Coronary artery (tissue), 2 donors: Measurements from ENCODE around the gene CLTA.
"Not testable (repeated sequence)": the region's sequence is repeated elsewhere in the genome, so short reads cannot be mapped to it uniquely, and the experiment has no call there.

ENCODE experiments used
- DNase-seq: peaks from one replicate; pipeline ENCODE4 v3.0.0-alpha.2; 2017; ENCODE audit warnings: low spot score
- H3K27ac ChIP-seq, 2 donors: fragments of 200-600 bp; sonication (generic); one replicate each; pipeline ENCODE4 v1.5.1; 2016 to 2019
- H3K4me3 ChIP-seq: fragments of 200-600 bp; sonication (generic); 2 replicates; pipeline ENCODE4 v1.5.1; 2016; ENCODE audit warnings: mild to moderate bottlenecking, moderate library complexity
- TF ChIP-seq, protein P1 (sequence below): fragments of 200-600 bp; sonication (generic); IDR thresholded peaks from one replicate; pipeline ENCODE4 v1.5.1; 2019; ENCODE audit warnings: antibody characterized with exemption

The CLTA gene

GRCh38 chr9:36217256-36217968 lies 26.7 kb downstream of the CLTA start:
- Histone ChIP-seq H3K4me3 (no peak overlapping the region), H3K27ac (no peak overlapping the region)
- TF ChIP-seq, protein P1, sequence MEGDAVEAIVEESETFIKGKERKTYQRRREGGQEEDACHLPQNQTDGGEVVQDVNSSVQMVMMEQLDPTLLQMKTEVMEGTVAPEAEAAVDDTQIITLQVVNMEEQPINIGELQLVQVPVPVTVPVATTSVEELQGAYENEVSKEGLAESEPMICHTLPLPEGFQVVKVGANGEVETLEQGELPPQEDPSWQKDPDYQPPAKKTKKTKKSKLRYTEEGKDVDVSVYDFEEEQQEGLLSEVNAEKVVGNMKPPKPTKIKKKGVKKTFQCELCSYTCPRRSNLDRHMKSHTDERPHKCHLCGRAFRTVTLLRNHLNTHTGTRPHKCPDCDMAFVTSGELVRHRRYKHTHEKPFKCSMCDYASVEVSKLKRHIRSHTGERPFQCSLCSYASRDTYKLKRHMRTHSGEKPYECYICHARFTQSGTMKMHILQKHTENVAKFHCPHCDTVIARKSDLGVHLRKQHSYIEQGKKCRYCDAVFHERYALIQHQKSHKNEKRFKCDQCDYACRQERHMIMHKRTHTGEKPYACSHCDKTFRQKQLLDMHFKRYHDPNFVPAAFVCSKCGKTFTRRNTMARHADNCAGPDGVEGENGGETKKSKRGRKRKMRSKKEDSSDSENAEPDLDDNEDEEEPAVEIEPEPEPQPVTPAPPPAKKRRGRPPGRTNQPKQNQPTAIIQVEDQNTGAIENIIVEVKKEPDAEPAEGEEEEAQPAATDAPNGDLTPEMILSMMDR: no peak
- no peak for DNase-seq

DNA sequence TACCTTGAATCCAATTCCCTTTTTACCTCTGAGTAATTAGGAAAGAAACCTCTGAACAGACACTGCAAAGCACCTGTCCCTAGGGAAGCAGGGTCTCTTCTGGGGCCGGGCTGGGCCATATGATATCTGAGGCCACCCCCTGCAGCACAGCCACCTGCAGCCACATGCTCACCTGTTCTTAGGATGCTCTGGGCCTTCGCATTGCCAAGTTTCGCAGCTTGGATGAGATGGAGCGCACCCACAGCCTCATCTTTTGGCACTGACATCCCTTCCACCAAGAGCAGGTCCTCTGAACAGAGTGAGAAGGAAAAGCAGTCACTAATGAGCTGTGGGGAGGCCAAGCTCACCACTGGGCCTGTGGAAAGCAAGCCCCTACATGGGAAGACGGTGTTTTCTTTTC lies 27.3 kb downstream of the CLTA start:
- no peak overlapping the region for H3K4me3 ChIP-seq
- no peak overlapping the region for H3K27ac ChIP-seq
- TF ChIP-seq, protein P1: no peak
- no peak for DNase-seq

GRCh38 chr9:36218411-36218901 lies 27.7 kb downstream of the CLTA start:
- TF ChIP-seq, protein P1: no peak
- DNase-seq: no peak
- H3K4me3 ChIP-seq: no peak overlapping the region
- no peak overlapping the region for H3K27ac ChIP-seq

DNA sequence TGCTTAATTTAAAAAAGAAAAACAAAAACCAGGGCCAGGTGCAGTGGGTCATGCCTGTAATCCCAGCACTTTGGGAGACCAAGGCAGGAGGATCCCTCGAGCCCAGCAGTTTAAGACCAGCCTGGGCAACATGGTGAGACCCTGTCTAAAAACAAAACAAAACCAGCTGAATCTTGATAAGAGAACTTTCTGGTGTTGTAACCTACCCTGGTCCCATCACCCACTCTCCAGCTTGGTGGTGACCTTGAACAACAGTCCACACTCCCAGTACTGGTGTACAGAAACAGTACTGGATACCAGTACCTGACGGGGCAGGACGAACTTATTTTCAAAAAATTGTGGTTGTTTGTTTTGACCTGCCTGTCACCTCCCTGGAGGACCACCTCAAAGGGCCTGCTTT lies 30.9 kb downstream of the CLTA start:
- no peak for DNase-seq
- Histone ChIP-seq H3K27ac (no peak overlapping the region), H3K4me3 (no peak overlapping the region)
- TF ChIP-seq, protein P1: no peak

- Histone ChIP-seq H3K4me3 (no peak overlapping the region), H3K27ac (no peak overlapping the region)
- no peak for DNase-seq
- TF ChIP-seq, protein P1: no peak
Observed at GRCh38 chr9:36222449-36222848, 31.7 kb downstream of the CLTA start.

DNA sequence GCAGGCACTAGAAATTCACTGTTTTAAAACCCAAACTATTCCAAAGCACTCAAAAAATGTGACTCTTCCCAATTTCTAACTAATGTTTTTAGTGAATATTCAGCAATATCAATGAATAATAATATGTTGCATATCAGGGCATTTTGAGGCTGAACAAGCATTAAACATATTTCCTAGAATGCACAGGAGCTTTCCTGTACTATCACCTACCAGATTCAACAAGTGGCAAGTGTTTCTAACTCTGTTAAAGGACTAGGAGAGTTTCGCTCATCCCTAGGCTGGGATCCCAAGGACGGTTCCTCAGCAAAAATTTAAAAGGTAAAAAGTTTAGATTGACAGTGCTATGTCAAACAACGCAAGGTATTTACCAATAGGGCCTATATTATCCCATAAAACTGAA lies 46.5 kb downstream of the CLTA start:
- no peak for DNase-seq
- Histone ChIP-seq H3K4me3 (no peak overlapping the region), H3K27ac (no peak overlapping the region)
- TF ChIP-seq, protein P1: no peak

DNA sequence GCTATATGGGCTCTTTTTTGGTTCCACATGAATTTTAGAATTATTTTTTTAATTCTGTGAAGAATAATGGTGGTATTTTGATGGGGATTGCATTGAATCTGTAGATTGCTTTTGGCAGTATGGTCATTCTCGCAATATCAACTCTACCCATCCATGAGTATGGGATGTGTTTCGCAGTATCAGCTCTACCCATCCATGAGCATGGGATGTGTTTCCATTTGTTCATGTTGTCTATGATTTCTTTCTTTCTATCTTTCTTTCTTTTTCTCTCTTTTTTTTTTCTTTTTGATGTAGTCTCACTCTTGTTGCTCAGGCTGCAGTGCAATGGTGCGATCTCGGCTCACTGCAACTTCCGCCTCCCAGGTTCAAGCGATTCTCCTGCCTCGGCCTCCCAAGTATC lies 48.5 kb downstream of the CLTA start:
- not testable (repeated sequence) for H3K4me3 ChIP-seq

GRCh38 chr9:36239675-36240074 lies 49.0 kb downstream of the CLTA start:
- DNase-seq, H3K27ac ChIP-seq, H3K4me3 ChIP-seq: not testable (repeated sequence)

More for the DNA sequence above, 48.5 kb downstream of the CLTA start:
- not testable (repeated sequence) for DNase-seq, H3K27ac ChIP-seq
